Posterior vena cava (tissue), 2 donors: Measurements from ENCODE around the gene ARHGDIG. TPM values are rescaled to one million over a fixed set of nuclear protein-coding genes. Genes with fewer than 3 reads are reported as not detected.

Experiments
- DNase-seq: peaks from one replicate; pipeline ENCODE4 v3.0.0-alpha.2; 2020; ENCODE audit warnings: low spot score
- intact Hi-C, 2 donors: fragments of 100-400 bp; cut with DNase I; formaldehyde crosslinking; loops; one replicate each; pipeline versions ENCODE4 v1.14.1 to v1.14.2; 2022 to 2023
- total RNA-seq, 2 donors: library from RNA; stranded (reverse); fragmentation: NEBNext Ultra II Directional; extraction: Animal tissue kit (Norgen Biotek cat#: 25700); gene quantifications; one replicate each; pipeline ENCODE4 v1.2.1, GENCODE V29; 2021
- donor health status: DM: yes; HTN: yes; CAD: no.
- donor health status: DM: yes; HTN: yes; CAD: no.

Gene ARHGDIG
- total RNA-seq, 2 donors from 2014 or later: 0.38 to 0.97 TPM

DNA sequence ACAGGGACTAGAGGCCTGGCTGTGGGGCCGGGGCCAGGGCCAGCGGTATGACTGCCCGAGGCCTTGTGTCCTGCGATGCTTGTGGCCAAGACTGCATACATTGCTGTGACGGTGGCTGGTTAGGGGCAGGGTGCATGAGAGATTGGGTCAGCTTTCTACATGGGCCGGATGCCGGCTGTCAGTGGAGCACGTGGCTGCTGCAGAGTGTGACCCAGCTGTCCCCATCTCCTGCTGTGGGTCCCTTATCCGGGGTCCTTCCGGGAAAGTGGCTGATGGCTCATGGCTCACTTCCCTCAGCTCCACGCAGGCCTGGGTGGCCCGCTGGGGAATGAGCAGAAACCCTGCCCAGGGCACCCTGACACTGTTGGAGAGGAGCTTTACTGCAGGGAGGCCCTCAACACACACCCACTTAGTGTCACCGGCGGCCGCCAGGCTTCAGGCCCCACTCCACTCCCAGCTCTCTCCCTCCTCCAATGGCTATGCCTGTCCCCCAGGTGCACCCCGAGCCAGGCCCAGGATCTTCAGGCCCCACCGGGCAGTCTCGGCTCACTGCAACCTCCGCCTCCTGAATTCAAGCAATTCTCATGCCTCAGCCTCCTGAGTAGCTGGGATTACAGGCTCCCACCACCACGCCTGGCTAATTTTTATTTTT is 3.8 kb upstream of the ARHGDIG start:
- intact Hi-C loops: no loop called here

GRCh38 chr16:278863-279366 is 1.5 kb upstream of the ARHGDIG start:
- intact Hi-C loops: no loop called here
- no peak for DNase-seq

More for the DNA sequence above, 3.8 kb upstream of the ARHGDIG start:
- DNase-seq: no peak

DNA sequence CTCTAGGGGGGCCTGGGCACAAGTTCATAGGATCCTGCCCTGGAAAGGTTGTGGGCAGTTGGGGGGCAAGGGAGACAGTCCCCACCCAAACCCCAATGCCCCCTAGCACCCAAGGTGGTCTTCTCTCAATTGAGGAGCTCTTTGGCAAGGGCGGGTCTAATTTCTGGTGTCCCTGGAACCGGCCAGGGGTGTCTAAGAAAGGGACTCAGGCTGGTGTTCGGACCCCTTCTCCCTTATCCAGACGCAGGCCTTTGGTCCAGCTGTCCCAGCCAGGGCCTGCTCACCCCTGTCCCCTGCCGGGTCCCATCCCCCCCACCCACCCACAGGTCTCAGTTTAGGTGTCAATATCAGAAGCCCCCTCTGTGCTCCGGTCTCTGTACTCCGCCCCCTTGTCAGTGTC is 860 bp upstream of the ARHGDIG start:
- intact Hi-C loops: no loop called here
- DNase-seq: no peak

GRCh38 chr16:280005-280460 is 358 bp upstream of the ARHGDIG start:
- intact Hi-C loops: no loop called here

GRCh38 chr16:280991-281659 is 734 bp downstream of the ARHGDIG start:
- DNase-seq: no peak
- intact Hi-C loops: no loop called here

More at GRCh38 chr16:280005-280460, 358 bp upstream of the ARHGDIG start:
- no peak for DNase-seq

- no peak for DNase-seq
- intact Hi-C loops: no loop called here
Observed at GRCh38 chr16:281660-282255, 1.4 kb downstream of the ARHGDIG start.

GRCh38 chr16:282491-282890 is 2.1 kb downstream of the ARHGDIG start:
- DNase-seq: no peak
- intact Hi-C loops: no loop called here

- intact Hi-C loops: no loop called here
- no peak for DNase-seq
Observed at GRCh38 chr16:283033-283805, 2.8 kb downstream of the ARHGDIG start, which contains the start of gene PDIA2. Gene PDIA2, plus strand, starts transcription at chr16:283164. Its CDS starts 6 bp downstream, at chr16:283170.

- intact Hi-C loops: no loop called here
Observed at GRCh38 chr16:284204-285120, 4.1 kb downstream of the ARHGDIG start.

DNA sequence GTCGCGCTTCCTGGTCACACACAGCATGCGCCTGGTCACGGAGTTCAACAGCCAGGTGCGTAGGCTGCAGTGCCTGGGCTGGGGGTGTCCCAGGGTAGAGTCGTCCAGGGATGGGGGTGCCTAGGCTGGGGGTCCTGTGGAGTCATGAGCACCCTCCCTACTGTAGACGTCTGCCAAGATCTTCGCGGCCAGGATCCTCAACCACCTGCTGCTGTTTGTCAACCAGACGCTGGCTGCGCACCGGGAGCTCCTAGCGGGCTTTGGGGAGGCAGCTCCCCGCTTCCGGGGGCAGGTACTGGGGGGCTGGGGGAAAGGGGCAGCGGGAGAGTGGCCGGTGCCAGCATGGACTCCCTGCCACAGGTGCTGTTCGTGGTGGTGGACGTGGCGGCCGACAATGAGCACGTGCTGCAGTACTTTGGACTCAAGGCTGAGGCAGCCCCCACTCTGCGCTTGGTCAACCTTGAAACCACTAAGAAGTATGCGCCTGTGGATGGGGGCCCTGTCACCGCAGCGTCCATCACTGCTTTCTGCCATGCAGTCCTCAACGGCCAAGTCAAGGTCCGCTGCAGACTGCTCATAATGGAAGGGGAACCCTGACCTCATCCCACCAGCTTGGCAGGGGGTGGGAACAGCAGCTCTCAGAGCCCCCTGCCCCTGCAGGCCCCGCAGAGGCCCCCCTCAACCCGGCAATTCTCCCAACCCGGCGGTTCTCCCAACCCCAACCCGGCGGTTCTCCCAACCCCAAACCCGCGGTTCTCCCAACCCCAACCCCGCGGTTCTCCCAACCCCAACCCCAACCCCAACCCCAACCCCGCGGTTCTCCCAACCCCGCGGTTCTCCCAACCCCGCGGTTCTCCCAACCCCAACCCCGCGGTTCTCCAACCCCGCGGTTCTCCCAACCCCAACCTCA is 5.0 kb downstream of the ARHGDIG start:
- DNase-seq: no peak
- intact Hi-C loops: no loop called here

More at GRCh38 chr16:284204-285120, 4.1 kb downstream of the ARHGDIG start:
- no peak for DNase-seq

DNA sequence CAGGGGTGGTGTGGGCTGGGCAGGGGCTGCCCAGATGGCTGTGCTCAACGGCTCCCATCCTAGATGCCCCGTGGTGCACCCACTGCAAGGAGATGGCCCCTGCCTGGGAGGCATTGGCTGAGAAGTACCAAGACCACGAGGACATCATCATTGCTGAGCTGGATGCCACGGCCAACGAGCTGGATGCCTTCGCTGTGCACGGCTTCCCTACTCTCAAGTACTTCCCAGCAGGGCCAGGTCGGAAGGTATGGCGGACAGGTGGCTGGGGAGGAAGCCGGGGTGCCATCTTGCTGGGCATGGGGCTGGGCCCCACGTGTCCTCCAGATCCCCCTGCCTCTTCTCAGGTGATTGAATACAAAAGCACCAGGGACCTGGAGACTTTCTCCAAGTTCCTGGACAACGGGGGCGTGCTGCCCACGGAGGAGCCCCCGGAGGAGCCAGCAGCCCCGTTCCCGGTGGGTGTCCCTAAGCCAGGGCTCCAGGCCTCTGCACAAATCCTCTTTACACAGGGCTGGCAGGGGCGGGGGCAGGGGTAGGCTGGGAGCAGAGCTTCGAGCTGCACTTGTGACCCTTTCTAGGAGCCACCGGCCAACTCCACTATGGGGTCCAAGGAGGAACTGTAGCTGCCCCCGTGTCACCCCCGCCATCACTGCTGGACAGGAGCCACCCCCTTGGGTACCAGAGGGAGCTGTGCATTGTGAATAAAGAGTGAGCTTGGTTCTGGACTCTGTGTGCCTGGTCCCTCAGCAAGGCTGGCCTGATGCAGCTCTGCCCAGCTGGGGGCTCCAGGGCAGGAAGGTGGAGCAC is 6.3 kb downstream of the ARHGDIG start:
- intact Hi-C loops: no loop called here
- no peak for DNase-seq

GRCh38 chr16:287298-287811 is 7.0 kb downstream of the ARHGDIG start:
- intact Hi-C loops: no loop called here
- no peak for DNase-seq

GRCh38 chr16:287981-288920 is 7.9 kb downstream of the ARHGDIG start:
- no peak for DNase-seq
- intact Hi-C loops: no loop called here

GRCh38 chr16:289395-289997 is 9.1 kb downstream of the ARHGDIG start:
- intact Hi-C loops: no loop called here
- DNase-seq: no peak
